Rectal smooth muscle tissue (tissue), 1 donor: Measurements from ENCODE around the gene ZNF850.
"Not testable (repeated sequence)": the region's sequence is repeated elsewhere in the genome, so short reads cannot be mapped to it uniquely, and the experiment has no call there.

ENCODE experiments used
- H3K27ac ChIP-seq: one replicate; pipeline ENCODE4 v1.7.0; 2013; ENCODE audit warnings: low read depth, low read length, inconsistent platforms
- H3K27me3 ChIP-seq: one replicate; pipeline ENCODE4 v1.7.0; 2013; ENCODE audit warnings: low read length; ENCODE audit not compliant: control insufficient read depth, insufficient read depth
- H3K36me3 ChIP-seq: one replicate; pipeline ENCODE4 v1.7.0; 2013; ENCODE audit warnings: low read length; ENCODE audit not compliant: control insufficient read depth, insufficient read depth
- H3K4me1 ChIP-seq: one replicate; pipeline ENCODE4 v1.7.0; 2013; ENCODE audit warnings: low read length; ENCODE audit not compliant: control insufficient read depth, insufficient read depth
- H3K4me3 ChIP-seq: one replicate; pipeline ENCODE4 v1.7.0; 2013; ENCODE audit warnings: low read length
- H3K9ac ChIP-seq: one replicate; pipeline ENCODE4 v1.7.0; 2013; ENCODE audit warnings: low read length

Gene ZNF850

DNA sequence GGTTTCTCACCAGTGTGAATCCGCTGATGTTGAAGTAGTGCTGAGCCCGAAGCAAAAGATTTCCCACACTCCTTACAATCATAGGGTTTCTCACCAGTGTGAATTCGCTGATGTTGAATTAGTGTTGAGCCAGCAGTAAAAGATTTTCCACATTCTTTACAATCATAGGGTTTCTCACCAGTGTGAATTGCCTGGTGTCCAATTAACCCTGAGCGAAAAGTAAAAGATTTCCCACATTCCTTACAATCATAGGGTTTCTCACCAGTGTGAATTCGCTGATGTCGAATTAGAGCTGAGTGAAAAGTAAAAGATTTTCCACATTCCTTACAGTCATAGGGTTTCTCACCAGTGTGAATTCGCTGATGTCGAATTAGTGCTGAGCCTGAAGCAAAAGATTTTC lies 23.0 kb downstream of the ZNF850 start:
- not testable (repeated sequence) for H3K9ac ChIP-seq, H3K27ac ChIP-seq, H3K27me3 ChIP-seq, H3K4me1 ChIP-seq
- Histone ChIP-seq H3K36me3 (peaks cover 33% of the 10 kb centered on the region), H3K4me3 (peak overlapping the region; percentile 9)

GRCh38 chr19:36748431-36749275 lies 24.0 kb downstream of the ZNF850 start:
- Histone ChIP-seq H3K4me3 (no peak overlapping the region), H3K27me3 (no peaks in the 10 kb centered on the region), H3K4me1 (no peaks in the 10 kb centered on the region), H3K9ac (no peak overlapping the region), H3K36me3 (peaks cover 30% of the 10 kb centered on the region), H3K27ac (no peak overlapping the region)

- Histone ChIP-seq H3K36me3 (peaks cover 29% of the 10 kb centered on the region), H3K4me3 (no peak overlapping the region)
Measured at GRCh38 chr19:36747750-36748149, 24.9 kb downstream of the ZNF850 start.

DNA sequence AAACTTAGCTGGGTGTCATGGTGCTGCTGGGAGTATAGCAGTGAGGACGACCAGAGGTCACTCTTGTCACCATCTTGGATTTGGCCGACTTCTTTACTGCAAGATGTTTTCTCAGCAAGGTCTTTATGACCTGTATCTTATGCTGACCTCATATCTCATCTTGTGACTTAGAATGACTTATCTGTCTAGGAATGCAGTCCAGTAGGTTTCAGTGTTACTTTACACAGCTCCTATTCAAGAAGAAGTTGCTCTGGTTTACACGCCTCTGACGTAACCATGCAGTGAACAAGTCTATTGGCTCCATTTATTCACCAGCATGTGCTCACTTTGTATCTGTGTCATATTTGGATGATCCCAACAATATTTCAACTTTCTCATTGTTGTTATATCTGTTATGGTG lies 26.7 kb downstream of the ZNF850 start:
- Histone ChIP-seq H3K27ac (no peak overlapping the region), H3K4me1 (no peaks in the 10 kb centered on the region), H3K9ac (no peak overlapping the region), H3K36me3 (peaks cover 29% of the 10 kb centered on the region), H3K27me3 (no peaks in the 10 kb centered on the region), H3K4me3 (no peak overlapping the region)

More at GRCh38 chr19:36747750-36748149, 24.9 kb downstream of the ZNF850 start:
- Histone ChIP-seq H3K9ac (no peak overlapping the region), H3K27ac (no peak overlapping the region), H3K4me1 (no peaks in the 10 kb centered on the region), H3K27me3 (no peaks in the 10 kb centered on the region)

DNA sequence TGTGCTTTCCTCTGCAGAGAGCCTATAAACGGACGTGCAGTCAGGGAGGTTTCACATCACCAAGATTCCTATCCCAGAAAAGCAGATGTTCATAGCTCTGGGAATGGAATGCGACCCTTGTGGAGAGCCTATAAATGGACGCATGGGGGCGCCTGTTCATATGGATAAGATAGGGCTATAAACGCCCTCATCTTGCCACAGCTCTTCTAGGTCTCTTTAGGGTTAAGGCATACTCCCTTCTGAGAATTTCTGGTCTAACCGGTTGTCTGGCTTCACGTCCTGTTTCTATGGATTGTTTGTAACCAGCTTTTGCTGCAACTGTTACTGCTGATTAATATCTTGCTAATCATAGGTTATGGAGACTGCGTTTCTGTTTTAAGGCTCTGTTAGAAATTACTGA lies 36.4 kb downstream of the ZNF850 start:
- H3K27ac ChIP-seq, H3K36me3 ChIP-seq, H3K4me1 ChIP-seq, H3K9ac ChIP-seq, H3K27me3 ChIP-seq, H3K4me3 ChIP-seq: not testable (repeated sequence)

DNA sequence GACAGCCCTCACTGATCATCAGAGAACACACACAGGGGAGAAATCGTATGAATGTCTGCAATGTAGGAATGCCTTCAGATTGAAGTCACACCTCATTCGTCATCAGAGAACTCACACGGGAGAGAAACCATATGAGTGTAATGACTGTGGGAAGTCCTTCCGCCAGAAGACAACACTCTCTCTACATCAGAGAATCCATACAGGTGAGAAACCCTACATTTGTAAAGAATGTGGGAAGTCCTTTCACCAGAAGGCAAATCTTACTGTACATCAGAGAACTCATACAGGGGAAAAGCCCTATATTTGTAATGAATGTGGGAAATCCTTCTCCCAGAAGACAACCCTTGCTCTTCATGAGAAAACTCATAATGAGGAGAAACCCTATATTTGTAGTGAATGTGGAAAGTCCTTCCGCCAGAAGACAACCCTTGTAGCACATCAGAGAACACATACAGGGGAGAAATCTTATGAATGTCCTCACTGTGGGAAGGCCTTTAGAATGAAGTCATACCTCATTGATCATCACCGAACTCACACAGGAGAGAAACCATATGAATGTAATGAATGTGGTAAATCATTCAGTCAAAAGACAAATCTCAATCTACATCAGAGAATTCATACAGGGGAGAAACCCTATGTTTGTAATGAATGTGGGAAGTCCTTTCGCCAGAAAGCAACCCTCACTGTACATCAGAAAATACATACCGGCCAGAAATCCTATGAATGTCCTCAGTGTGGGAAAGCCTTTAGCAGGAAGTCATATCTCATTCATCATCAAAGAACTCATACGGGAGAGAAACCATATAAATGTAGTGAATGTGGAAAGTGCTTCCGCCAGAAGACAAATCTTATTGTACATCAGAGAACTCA lies 52.7 kb downstream of the ZNF850 start:
- no peaks in the 10 kb centered on the region for H3K4me1 ChIP-seq
- H3K27ac ChIP-seq: no peak overlapping the region
- H3K27me3 ChIP-seq: no peaks in the 10 kb centered on the region
- H3K9ac ChIP-seq: no peak overlapping the region
- peak overlapping the region; percentile 15 for H3K4me3 ChIP-seq
- H3K36me3 ChIP-seq: peaks cover 35% of the 10 kb centered on the region

DNA sequence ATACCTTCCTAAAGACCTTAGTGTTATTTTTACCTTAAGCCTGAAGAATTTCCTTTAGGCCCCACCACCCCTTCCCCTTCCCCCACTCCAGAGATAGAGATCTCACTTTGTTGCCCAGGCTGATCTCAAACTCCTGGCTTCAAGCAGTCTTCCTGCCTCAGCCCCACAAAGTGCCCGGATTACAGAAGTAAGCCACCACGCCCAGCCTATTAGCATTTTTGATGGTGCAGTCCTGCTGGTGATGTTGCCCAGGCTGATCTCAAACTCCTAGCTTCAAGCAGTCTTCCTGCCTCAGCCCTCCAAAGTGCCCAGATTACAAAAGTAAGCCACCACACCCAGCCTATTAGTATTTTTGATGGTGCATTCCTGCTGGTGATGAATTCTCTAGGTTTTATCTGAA lies 63.2 kb downstream of the ZNF850 start:
- Histone ChIP-seq H3K27me3 (no peaks in the 10 kb centered on the region), H3K4me3 (no peak overlapping the region), H3K4me1 (no peaks in the 10 kb centered on the region), H3K9ac (no peak overlapping the region), H3K27ac (no peak overlapping the region), H3K36me3 (peaks cover 37% of the 10 kb centered on the region)

DNA sequence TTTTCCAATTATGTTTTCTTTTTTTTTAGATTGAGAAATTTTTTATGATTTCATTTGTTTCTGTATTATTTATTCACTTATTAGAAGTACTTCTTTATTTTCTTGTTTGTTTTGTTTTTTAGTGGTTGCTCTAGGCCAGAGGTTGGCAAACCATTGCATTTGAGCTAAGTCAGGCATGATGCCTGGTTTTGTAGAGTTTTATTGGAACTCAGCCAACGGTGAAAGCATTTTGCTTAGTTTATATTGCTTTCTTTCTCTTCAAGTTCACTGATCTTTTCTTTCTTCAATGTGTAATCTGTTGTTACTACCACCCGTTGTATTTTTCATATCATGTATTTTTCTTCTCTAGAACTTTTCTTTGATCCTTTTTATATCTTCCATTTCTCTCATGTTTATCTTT lies 65.5 kb downstream of the ZNF850 start:
- Histone ChIP-seq H3K27ac (no peak overlapping the region), H3K4me1 (no peaks in the 10 kb centered on the region), H3K4me3 (no peak overlapping the region), H3K36me3 (peaks cover 18% of the 10 kb centered on the region), H3K27me3 (no peaks in the 10 kb centered on the region), H3K9ac (no peak overlapping the region)

- Histone ChIP-seq H3K4me1 (peaks cover 9% of the 10 kb centered on the region), H3K4me3 (peak overlapping the region; percentile 94), H3K9ac (peak overlapping the region; percentile 72), H3K36me3 (peaks cover 18% of the 10 kb centered on the region), H3K27ac (no peak overlapping the region), H3K27me3 (no peaks in the 10 kb centered on the region)
Measured at GRCh38 chr19:36688058-36688457, 84.5 kb downstream of the ZNF850 start.

DNA sequence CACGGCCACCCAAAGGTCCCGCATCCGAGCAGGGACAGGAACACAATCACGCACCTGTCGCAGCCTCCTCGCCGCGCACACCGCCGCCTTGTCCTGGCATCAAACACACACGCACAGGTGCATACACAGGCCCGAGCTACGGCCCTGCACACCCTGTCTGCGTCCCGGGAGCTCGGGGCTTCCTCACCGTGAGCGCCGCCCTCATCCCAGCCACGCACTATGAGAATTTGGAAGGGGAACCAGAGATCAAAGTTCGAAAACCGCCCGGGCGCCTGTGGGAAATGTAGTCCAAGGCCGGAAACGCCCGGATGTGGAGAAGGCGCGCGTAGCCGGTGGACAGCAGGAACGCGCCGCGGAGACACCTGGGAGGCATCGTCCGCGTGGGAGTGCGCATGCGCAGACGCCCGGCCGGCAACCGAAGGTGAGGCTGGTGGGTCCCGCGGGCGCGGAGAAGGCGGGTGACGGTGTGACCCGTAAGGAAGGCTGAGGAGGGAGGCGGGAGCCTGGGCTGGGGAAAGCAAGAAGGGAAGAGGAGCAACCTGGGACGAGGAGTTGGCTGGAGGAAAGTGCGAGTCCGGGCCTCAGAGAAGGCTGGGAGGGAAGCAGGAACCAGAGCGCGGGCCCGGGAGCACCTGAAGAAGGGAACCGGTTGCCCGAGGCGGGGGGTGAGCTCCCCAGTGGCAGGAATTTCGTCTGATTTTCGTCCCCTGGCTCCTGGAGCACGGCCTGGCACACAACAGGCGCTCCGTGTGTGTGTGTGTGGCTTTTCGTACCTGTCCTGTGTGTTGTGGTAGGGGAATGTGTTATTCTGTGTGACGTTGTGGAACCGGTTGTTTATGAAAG lies 85.2 kb downstream of the ZNF850 start, which contains the start of gene ZNF567:
ZNF567 (plus strand) TSS at position 399 of the 843 bp plus-strand sequence. CDS start 7,256 bp downstream, outside the sequence.
- H3K27ac ChIP-seq: peak within 1 kb of the TSS; percentile 36
- H3K4me3 ChIP-seq: peak within 1 kb of the TSS; percentile 94
- no peaks in the 10 kb centered on the region for H3K27me3 ChIP-seq
- peaks cover 9% of the 10 kb centered on the region for H3K4me1 ChIP-seq
- peaks cover 15% of the 10 kb centered on the region for H3K36me3 ChIP-seq
- peak within 1 kb of the TSS; percentile 72 for H3K9ac ChIP-seq

GRCh38 chr19:36686365-36687213 lies 86.0 kb downstream of the ZNF850 start:
- peak overlapping the region; percentile 70 for H3K9ac ChIP-seq
- no peaks in the 10 kb centered on the region for H3K27me3 ChIP-seq
- peak overlapping the region; percentile 94 for H3K4me3 ChIP-seq
- H3K36me3 ChIP-seq: peaks cover 7% of the 10 kb centered on the region
- peaks cover 9% of the 10 kb centered on the region for H3K4me1 ChIP-seq
- no peak overlapping the region for H3K27ac ChIP-seq
